Measurements from ENCODE around the gene DIS3L2.
"Not testable (repeated sequence)": the region's sequence is repeated elsewhere in the genome, so short reads cannot be mapped to it uniquely, and the experiment has no call there.

The DIS3L2 gene

DNA sequence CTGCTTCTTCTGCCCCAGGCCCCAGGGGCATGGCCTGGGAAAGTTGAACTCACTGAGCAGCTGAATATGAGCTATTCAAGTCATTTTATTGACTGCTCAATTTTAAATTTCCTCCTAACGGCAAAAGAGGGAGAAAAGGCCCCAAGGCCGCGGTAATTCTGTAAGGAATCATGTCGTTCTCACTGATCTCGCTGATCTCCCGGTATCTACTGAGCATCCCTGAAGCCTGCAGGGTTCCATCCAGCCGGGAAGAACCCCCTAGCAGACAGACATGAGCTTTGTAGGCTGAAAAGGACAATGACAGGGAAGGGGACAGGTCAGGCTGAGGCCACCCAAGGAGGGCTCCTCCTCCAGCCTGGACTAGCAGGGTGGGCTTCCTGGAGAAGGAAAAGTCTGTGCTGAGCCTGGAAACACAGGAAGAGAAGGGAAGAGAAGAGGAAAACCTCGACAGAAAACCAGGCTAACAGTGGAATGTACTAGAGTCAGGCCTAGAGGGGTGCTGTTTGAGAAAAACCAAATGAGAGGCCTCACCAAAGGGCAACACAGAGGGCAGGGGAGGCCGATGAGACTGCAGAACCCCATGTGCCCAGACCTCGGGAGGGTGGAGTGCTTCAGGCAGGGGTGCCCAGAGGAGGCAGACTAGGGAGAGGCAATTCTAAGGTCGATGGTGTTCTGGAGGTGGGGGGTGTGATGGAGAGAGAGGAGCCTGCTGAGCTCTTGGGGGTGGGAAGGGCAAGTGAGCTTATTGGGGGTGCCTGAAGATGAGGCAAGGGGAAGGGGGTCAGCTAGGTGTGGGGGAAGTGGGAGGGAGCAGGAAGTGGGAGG, 32.4 kb upstream of the DIS3L2 start:
- FAIRE-seq, result no peak

DNA sequence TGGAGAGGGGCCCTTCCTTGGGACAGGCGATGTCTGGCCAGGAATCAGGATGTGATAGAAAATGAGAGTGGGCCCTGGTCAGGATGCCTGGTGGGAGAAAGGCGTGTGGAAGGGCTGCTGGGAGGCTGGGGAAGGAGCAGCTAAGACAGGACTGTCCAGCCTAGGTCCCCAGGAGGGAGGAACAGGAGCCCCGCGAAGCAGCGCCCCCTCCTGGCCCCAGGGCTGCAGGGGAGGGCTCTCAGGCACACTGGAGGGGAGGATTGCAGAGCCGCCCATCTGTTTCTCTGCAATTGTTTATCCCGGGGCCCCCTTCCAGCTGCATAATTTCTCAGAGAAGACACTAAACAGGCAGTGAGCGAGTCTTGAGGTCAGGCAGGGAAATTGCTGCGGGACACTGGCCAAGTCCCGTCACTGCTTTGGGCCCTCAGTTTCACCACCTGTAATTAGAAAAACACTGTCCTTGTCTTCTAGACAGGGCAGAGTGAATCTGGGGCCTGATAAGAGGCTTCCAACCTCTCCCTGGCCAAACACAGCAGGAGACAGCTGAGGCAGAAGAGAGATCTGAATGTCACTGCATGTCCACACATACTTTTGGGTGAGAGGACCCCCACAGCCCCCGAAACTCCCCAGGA, 31.4 kb upstream of the DIS3L2 start:
- no peak for FAIRE-seq

DNA sequence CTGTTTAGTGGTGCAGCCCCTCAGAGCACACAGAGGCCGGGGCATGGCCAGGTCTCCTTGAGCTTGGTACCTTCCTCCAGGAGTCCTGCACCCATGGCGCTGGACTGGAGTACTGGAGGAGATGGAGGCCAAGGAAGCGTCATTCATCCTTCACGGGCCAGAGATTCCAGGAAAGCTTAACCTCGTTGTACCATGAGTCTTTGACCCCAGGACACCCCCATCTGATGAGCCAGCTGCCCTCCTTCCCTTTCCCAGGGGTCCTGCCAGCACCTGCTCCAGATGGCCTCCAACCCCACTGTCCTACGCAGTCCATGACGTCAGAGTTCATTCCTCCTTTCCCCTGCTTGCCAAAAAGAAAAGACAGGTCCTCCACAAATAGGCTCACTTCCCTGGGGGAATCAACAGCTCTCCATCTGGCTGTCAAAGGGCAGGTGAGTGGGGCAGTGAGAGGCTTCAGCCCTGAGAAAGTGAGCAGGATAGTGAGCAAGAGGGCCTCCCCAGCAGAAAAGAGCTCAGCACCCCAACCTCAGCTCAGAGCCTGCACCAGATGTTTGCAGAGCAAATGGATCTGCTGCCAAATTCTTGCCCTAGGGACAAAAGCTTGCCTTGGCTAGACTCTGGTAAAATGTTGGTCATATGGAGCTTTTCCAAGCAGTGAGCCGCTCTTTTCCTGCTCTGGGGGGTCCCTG, 30.8 kb upstream of the DIS3L2 start:
- FAIRE-seq, result no peak

DNA sequence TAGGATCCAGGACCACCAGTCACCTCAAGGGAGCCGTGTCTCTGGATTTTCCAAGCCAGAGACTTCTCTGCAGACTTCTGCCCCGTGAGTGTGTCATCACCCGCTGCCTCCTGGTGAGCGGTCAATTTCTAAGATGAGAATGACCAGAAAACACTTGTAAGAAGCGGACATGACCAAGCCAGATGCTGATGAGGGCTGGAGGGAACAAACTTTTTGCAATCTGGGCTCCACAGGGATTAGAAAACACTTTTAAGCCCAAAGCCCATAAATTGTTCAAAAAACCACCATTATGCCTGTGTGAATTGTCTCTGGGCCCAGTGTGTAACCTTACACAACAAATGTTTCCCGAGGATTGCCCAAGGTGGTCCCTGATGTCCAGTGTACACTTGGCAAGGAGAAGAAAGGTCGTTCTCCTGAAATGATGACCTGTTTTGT, 30.0 kb upstream of the DIS3L2 start:
- FAIRE-seq, result no peak

DNA sequence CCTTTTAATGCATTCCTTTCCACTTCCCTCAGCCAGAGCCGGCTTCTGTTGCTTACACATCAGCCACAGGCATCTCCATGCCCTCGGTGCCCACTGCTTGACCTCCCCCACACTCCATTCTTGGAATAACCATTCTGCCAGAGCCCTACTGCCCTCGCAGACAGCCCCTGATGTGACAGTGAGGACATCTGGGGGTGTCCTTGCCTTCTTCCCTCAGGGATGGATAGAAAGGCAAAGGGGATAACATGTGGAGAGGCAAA, 28.9 kb upstream of the DIS3L2 start:
- no peak for FAIRE-seq

DNA sequence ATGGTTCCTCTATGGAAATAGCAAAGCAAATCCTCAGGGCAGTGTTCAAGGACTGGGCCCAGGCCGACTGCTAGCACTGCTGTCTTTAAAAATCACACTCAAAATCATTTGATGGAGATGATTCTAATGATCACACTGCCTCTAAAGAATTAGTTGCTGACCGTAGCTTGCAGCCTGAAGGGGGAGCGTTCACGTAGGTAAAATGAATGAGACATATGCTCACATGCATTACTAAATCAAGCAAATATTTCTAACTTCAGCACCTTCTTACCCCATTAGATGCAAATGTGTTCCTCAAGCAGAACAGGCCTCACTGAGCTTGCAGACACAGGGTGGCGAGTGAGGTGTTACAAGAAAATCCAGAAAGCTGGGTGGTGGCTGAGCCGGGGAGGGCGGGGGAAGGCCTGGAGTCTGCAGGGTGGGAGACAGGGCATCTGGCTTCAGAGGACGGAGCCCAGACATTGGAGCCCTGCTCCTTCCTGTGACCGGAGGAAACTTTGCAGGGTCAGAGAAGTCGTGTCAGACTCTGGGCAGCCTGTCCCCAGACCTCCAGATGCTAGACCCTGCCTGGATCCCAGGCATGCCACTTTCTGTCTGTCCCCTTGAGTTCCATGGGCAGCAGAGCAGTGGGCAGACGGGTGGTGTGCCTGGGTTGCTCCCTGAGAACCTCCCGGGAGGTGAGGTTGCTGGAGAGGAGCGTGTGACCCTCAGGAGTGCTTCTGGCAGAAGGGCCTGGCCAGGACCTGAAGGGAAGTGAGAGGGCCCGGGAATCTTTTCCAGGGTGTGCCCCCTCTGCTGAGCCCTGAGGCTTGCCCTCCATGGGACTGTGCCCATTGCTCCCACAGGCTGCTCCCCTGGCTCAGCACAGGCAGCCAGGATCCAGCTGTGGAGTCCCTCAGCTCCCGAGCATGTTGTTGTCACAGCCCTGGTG, 28.3 kb upstream of the DIS3L2 start:
- no peak for FAIRE-seq

DNA sequence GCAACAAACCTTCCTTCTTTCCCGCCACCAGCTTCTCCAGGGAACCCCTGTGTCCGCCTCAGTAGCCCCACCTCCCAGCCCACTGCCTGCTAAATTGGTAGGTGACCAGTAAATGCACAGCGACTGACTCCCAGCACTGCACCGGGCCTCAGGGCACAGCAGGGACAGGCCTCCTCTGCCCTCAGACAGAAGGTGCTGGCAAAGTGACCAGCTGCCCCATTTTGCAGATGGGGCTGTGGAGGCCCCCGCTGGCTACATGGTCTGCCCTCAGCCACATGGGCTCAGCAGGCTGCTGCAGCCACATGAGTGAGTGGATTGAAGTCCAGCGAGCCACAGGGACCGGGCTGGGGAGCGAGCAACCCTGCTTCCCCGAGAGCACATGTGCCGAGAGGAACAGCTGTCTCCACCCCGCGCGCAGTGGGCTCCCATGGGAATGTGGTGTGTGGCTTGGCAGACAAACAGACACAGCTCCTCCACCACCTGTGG, 27.6 kb upstream of the DIS3L2 start:
- no peak for FAIRE-seq

DNA sequence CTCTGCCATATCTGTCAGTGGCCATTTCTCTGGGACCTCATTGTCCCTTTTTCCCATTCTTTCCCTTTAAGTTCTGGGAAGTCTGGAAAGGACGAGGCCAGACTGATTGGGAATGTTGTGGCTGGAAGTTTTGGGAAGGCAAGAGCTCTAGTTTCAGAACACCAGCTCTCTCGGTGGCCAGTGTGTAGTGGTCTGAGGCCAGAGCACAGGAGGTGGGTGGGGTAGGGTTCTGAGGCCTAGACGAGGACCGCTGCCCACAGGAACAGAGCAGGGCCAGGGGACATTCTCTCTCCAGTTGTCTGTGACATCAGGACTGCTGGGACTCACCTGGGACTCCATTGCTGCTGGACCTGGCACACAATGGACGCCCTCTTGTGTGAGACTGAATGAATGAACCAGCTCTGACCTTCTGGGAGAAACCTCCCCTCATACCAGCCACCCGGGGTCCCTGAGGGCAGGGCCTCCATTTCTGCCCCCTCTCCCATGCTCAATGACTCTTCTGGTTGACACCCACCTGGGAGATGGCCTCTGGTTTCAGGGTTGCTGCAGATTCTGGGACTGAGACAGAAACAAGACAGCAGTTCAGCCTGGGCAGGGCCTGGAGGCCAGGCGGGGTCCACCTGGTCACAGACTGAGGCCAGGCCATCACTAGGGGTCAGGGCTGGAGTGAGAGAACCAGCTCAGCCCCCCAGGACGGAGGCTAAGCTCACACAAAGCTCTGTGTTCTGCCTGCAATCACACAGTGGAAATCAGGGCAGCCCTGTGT, 26.9 kb upstream of the DIS3L2 start:
- FAIRE-seq, result no peak

DNA sequence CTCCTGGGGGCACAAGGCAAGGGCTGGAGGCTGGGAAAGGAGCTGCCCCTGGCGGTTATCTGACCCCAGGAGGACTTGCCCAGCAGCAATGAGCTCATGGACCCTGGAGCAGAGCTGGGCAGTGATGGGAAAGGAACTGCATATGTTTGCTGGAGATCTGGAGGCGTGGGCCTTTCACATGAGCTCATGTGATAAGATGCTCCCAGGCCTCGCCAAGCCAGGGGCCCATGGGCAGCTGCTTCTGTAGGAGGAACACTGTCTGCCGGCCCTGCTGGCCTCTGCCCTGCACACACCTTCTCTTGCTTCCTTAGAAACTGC, 26.3 kb upstream of the DIS3L2 start:
- FAIRE-seq, result no peak

DNA sequence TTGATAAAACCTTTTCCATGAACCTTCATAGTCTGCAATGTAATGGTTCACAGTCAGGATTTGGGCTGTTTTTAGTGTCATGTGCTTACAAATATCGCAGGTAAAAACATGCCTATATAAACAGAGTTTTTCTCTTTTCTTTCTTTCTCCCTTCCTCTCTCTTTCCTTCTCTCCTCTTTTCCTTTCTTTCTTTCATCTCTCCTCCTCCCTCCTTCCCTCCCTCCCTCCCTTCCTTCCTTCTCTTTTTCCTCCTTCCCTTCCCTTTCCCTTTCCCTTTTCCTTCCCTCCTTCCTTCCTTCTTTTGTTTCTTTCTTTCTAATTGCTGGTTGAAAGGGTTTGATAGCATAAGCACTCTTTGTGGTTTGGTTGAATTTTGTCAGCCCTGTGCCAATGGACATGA, 25.7 kb upstream of the DIS3L2 start:
- no peak for FAIRE-seq

DNA sequence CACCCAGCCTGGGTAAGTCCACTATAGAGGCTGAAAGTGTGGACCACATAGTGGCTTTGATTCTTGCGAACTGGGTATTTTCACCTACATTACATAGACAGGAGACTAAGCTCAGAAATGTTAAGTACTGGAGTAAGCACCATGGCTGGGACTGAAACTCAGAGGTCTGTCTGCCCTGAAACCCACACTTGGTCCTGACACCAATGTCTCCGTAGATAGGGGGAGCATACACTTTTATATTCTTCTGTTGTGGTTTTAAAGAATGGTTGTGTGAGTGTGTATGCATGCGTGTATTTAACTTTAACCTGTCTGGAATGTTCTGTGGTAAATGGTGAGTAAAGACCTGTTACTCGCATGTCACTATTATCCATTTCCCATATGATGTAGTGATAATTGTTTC, 25.0 kb upstream of the DIS3L2 start:
- no peak for FAIRE-seq

DNA sequence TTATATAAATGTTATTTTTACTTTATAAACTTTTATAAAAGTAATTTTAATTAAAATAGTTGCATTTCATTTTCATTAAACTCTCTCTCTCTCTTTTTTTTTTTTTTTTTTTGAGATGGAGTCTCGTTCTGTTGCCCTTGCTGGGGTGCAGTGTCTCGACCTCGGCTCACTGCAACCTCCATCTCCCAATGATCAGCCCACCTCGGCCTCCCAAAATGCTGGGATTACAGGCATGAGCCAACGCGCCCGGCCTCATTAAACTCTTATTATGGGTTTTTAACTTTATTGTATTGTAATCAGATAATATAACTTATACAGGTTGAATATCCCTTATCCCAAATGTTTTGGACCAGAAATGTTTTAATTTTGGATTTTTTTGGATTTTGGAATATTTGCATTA, 24.5 kb upstream of the DIS3L2 start:
- no peak for FAIRE-seq

DNA sequence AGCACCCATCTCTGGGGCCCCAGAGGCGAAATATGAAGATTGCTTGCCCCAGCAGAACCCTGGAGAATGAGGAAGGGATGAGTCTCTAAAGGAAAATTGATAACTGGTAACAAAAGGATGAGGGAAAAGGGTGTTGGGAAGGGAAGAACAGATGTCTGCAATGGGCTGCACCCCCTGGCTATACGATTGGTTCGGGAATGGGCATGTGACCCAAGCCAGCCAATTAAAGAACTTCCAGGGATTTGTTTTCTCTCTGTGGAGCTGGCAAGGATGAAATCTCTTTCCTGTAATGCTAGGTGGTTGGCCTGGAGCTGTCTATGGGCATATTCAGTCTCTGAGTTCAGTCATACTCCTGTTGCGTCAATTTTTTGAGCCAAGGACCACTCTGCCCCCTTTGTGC, 22.5 kb upstream of the DIS3L2 start:
- no peak for FAIRE-seq

DNA sequence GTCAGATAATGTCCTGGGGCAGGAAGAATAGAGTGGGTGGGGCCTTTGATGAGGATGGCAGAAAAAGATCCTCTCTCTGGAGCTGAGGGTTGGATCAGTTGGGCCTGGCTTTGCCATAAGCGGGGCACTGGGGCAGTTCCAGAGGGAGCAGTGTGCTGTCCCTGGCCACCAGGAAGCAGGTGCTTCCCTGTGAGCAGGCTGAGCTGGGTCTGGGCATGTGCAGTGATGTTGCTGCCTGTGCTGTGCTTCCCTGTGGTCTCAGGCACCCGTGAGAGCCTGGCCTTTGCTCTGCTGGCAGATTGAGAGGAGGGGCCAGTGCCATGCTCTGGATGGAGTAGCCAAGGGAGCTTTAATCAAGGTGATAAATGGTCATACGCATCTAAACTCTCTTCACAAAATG, 20.7 kb upstream of the DIS3L2 start:
- no peak for FAIRE-seq

DNA sequence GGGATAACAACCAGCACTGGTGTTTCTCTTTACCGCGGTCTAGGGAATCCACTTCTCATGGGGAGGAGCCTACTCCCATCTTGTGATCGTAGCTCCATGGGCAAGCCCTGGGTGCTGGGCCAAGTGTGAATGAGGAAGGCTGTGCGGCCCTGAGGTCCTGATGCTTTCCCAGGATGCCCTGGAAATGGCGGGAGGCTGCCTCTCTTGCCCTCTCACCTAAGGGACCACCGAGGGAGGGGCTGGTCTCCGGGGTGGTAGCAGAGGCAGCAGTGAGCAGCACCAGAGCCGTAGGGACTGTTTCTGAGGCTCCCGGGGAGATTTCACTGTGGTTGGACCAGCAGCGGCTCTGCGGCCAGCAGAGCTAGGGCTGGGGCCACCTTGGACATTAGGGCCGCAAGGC, 19.8 kb upstream of the DIS3L2 start:
- no peak for FAIRE-seq

DNA sequence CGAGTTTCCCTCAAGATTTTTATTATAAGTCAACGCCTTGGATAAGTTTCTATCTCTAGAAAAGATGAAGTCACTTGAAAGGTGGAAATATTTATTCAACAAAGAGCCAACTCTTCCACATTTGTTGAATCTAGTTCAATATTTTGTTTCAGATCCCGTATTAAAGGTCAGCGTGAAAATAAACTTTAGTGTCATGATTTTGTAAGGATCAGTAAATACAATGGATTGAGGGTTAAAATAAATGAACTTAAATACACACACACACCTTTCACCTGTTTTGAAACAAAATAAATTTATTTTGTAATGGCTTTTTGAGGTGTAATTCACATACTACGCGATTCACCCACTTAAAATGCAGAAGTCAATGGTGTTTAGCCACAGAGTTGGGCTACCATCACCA, 19.3 kb upstream of the DIS3L2 start:
- no peak for FAIRE-seq

DNA sequence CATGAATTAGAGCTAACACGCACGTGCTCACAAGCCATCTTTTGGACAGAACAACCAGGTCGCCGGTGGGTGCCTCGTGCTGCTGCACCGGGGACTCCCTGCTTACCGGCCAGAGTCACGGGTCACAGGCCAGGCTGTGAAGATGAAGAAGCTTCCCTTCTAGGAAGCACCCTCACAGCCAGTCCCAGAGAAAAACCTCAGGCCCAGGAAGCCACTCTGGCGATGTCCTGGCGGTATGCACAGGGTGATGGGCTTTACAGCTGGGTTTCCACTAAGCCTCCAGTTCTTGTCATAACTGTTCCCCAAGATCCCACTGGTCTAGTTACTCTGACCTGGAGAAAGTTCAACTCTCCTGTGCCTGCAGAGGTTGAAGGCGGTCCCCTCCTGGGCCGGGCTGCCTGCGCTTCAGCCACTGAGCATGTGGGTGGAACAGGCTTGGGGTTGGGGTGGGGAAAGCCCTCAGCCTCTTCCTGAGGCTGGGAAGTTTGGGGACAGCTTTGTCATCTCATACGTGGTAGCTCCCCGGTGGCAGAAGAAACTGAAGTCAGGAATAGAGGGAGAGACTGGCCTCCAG, 15.2 kb upstream of the DIS3L2 start:
- FAIRE-seq, result no peak

DNA sequence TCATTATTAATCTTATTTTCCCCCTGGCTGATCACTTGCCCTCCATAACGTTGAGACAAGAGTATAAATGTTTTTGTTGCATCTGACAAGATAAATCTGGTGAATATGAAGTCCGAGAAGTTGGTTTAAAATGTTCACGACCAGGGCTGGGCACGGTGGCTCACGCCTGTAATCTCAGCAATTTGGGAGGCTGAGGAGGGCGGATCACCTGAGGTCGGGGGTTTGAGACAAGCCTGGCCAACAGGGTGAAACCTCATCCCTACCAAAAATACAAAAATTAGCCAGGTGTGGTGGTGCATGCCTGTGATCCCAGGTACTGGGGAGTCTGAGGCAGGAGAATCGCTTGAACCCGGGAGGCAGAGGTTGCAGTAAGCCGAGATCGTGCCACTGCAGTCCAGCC, 14.4 kb upstream of the DIS3L2 start:
- FAIRE-seq, result not testable (repeated sequence)

DNA sequence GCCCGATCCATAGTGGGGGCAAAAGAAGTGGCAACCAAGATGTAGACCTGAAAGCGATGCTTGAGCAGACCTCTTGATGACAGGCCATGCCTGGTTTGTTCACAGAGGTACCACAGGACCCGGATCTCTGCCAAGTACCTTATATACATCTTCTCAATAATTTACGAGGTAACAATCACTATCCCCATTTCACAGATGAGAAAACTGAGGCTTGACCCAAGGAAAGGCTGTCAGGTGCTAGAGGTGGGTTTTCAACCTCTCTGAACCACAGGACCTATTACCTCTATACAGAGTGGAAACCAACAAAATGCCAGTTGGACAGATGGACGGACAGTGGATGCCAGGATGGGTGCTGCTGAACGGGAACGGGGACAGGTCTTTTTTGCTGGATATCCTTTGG, 13.8 kb upstream of the DIS3L2 start:
- FAIRE-seq, result no peak

DNA sequence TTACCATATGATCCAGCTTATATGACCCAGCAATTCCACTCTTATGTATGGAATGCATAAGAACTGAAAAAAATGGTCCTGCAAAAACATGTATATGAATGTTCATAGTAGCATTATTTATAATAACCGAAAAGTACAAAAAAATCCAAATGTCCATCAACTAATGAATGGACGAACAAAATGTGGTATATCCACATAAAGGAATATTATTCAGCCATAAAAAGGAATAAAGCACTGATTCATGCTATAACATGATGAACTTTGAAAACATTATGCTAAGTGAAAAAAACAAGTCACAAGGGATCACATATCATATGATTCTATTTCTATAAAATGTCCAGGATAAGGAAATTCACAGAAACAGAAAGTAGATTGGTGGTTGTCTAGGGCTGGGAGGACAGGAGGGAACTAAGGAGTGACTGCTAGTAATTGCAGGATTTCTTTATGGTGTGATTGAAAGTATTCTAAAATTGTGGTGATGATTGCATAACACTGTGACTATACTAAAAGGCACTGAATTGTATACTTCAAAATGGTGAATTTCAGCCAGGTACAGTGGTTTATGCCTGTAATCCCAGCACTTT, 10.0 kb upstream of the DIS3L2 start:
- FAIRE-seq, result no peak

DNA sequence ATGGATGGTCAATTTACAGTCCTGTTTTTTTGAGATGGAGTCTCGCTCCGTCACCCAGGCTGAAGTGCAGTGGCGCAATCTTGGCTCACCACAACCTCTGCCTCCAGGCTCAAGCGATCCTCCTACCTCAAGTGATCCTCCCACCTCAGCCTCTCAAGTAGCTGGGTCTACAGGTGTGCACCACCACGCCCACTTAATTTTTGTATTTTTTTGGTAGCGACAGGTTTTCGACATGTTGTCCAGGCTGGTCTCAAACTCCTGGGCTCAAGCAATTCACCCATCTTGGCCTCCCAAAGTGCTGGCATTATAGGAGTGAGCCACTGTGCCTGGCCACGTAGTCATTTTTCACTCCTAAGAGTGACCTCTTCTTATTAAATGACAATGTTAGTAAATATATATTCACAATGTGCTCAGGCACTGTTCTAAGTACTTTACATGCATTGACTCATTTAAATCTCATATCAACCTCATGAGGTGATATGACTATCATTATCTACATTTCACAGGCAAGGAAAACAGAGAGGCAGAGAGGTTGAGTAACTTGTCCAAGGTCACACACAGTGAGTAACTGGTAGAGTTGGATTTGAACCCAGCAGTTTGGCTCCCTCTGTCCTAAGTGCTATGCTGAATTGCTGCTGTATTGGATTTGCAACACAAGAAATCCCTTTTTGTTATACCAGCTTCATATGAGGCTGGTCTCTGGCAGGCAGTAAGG, 5.6 kb upstream of the DIS3L2 start:
- no peak for FAIRE-seq
